ENCODE results near the gene GGA1.
"Not testable (repeated sequence)": the region's sequence is repeated elsewhere in the genome, so short reads cannot be mapped to it uniquely, and the experiment has no call there.

The GGA1 gene

GRCh38 chr22:37609240-37610152, 862 bp downstream of the GGA1 start:
- peak; percentile 19 for DNase-seq (ENCODE audit: low read depth)

GRCh38 chr22:37610153-37610475, 1.5 kb downstream of the GGA1 start:
- DNase-seq (ENCODE audit: low read depth) = not testable (repeated sequence)

GRCh38 chr22:37610480-37611129, 2.0 kb downstream of the GGA1 start:
- no peak for DNase-seq (ENCODE audit: low read depth)

GRCh38 chr22:37611207-37611606, 2.6 kb downstream of the GGA1 start:
- no peak for DNase-seq (ENCODE audit: low read depth)

GRCh38 chr22:37616201-37617083, 7.8 kb downstream of the GGA1 start:
- DNase-seq (ENCODE audit: low read depth) = no peak

GRCh38 chr22:37617431-37617830, 8.8 kb downstream of the GGA1 start:
- DNase-seq (ENCODE audit: low read depth) = no peak

- DNase-seq (ENCODE audit: low read depth) = no peak
These were observed 9.5 kb downstream of the GGA1 start for GRCh38 chr22:37618072-37618656.

- DNase-seq (ENCODE audit: low read depth) = no peak
These were observed 10.0 kb downstream of the GGA1 start for GRCh38 chr22:37618674-37619073.

GRCh38 chr22:37619991-37620390, 11.4 kb downstream of the GGA1 start:
- DNase-seq (ENCODE audit: low read depth) = no peak

- no peak for DNase-seq (ENCODE audit: low read depth)
These were observed 12.8 kb downstream of the GGA1 start for GRCh38 chr22:37621352-37621860.

GRCh38 chr22:37623075-37624016, 14.7 kb downstream of the GGA1 start:
- DNase-seq (ENCODE audit: low read depth) = peak; percentile 27

- no peak for DNase-seq (ENCODE audit: low read depth)
These were observed 15.4 kb downstream of the GGA1 start for GRCh38 chr22:37624017-37624365.

- no peak for DNase-seq (ENCODE audit: low read depth)
These were observed 16.2 kb downstream of the GGA1 start for GRCh38 chr22:37624876-37625275.

- no peak for DNase-seq (ENCODE audit: low read depth)
These were observed 17.1 kb downstream of the GGA1 start for GRCh38 chr22:37625737-37626136.

GRCh38 chr22:37626144-37626543, 17.5 kb downstream of the GGA1 start:
- DNase-seq (ENCODE audit: low read depth) = peak; percentile 69

GRCh38 chr22:37626556-37627075, 18.0 kb downstream of the GGA1 start:
- peak; percentile 19 for DNase-seq (ENCODE audit: low read depth)

- DNase-seq (ENCODE audit: low read depth) = no peak
These were observed 18.5 kb downstream of the GGA1 start for GRCh38 chr22:37627121-37627520.

GRCh38 chr22:37627545-37627944, 18.9 kb downstream of the GGA1 start:
- DNase-seq (ENCODE audit: low read depth) = no peak

GRCh38 chr22:37628830-37629229, 20.2 kb downstream of the GGA1 start:
- no peak for DNase-seq (ENCODE audit: low read depth)

- no peak for DNase-seq (ENCODE audit: low read depth)
These were observed 21.3 kb downstream of the GGA1 start for GRCh38 chr22:37629928-37630327.
